HFFc6 (cell line): ENCODE results near the gene PLEKHG4. TPM values are rescaled to one million over a fixed set of nuclear protein-coding genes. Genes with fewer than 3 reads are reported as not detected.

Experiments used
- DNase-seq: peaks from one replicate; pipeline ENCODE4 v3.0.0-alpha.2; 2018
- H3K27ac Mint-ChIP-seq: 2 replicates; pipeline ENCODE4 v1.8.0; 2020; ENCODE audit warnings: mild to moderate bottlenecking, mixed read lengths
- H3K27me3 Mint-ChIP-seq: 2 replicates; pipeline ENCODE4 v1.8.0; 2021; ENCODE audit warnings: mild to moderate bottlenecking, moderate library complexity, mixed read lengths; ENCODE audit not compliant: insufficient read depth
- H3K36me3 Mint-ChIP-seq: 2 replicates; pipeline ENCODE4 v1.8.0; 2021; ENCODE audit warnings: low read depth, mixed read lengths
- H3K4me1 Mint-ChIP-seq: 2 replicates; pipeline ENCODE4 v1.8.0; 2020; ENCODE audit warnings: low read depth, mixed read lengths
- H3K4me3 Mint-ChIP-seq: 2 replicates; pipeline ENCODE4 v1.8.0; 2020; ENCODE audit warnings: mild to moderate bottlenecking, moderate library complexity, mixed read lengths
- H3K9me3 Mint-ChIP-seq: 2 replicates; pipeline ENCODE4 v1.8.0; 2020; ENCODE audit warnings: mild to moderate bottlenecking, mixed read lengths
- CTCF ChIP-seq: fragments of 200-600 bp; sonication (generic); IDR thresholded peaks from 2 replicates; pipeline ENCODE4 v1.5.0; 2021; ENCODE audit warnings: antibody characterized with exemption, mild to moderate bottlenecking
- total RNA-seq, 6 experiments: library from RNA; stranded (reverse); fragmentation: NEBNext Ultra II Directional; extraction: Animal tissue kit (Norgen Biotek cat#: 25700); gene quantifications; 2 replicates in 1 of 6; 3 replicates in 5 of 6; pipeline ENCODE4 v1.2.3, GENCODE V29; 2021

Gene PLEKHG4
- total RNA-seq, 6 experiments from 2014 or later: 8.6 to 14.1 (median 13.0) TPM

DNA sequence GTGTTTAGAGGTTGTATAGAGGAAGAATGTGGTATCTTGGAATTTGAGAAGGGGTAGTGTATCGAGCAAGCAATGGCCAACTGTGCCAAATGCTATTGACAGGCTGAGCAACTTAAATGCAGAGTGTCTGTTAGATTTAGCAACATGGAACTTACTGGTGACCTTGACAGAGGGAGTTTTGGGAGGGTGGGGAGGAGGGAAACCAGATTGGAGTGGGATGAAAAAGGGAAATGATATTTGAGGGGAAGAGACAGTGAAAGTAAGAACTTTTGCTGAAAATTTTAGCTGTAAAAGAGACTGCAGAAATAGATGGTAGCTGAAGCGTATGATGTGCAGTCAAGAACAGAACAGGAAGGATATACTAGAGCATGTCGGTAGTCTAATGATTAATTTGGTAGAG lies 48.4 kb downstream of the PLEKHG4 start:
- H3K4me1 Mint-ChIP-seq: peaks cover 13% of the 10 kb centered on the region
- no peak for DNase-seq
- no peak for TF ChIP-seq CTCF
- no peak overlapping the region for H3K27ac Mint-ChIP-seq
- peaks cover 12% of the 10 kb centered on the region for H3K27me3 Mint-ChIP-seq
- no peaks in the 10 kb centered on the region for H3K9me3 Mint-ChIP-seq
- no peaks in the 10 kb centered on the region for H3K36me3 Mint-ChIP-seq
- no peak overlapping the region for H3K4me3 Mint-ChIP-seq

GRCh38 chr16:67329901-67330300 lies 50.6 kb downstream of the PLEKHG4 start:
- H3K9me3 Mint-ChIP-seq: peaks cover 7% of the 10 kb centered on the region; the same call in 1 of the 2 replicates
- peaks cover 13% of the 10 kb centered on the region for H3K4me1 Mint-ChIP-seq
- H3K4me3 Mint-ChIP-seq: no peak overlapping the region
- no peaks in the 10 kb centered on the region for H3K36me3 Mint-ChIP-seq
- peaks cover 5% of the 10 kb centered on the region for H3K27me3 Mint-ChIP-seq
- no peak for TF ChIP-seq CTCF
- no peak overlapping the region for H3K27ac Mint-ChIP-seq
- no peak for DNase-seq

DNA sequence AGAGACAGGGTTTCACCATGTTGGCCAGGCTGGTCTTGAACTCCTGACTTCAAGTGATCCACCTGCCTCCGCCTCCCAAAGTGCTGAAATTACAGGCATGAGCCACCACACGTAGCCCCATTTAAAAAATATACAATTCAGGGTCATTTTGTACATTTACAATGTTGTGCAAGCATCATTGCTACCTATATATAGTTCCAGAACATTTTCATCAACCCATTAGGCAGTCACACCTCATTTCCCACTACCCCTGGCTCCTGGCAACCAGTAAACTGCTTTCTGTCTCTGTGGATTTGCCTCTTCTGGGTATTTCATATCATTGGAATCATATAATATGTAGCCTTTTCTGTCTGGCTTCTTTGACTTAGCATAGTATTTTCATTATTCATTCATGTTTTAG lies 54.0 kb downstream of the PLEKHG4 start:
- H3K27ac Mint-ChIP-seq: no peak overlapping the region
- peaks cover 8% of the 10 kb centered on the region; the same call in 1 of the 2 replicates for H3K9me3 Mint-ChIP-seq
- H3K4me3 Mint-ChIP-seq: no peak overlapping the region
- H3K4me1 Mint-ChIP-seq: peaks cover 7% of the 10 kb centered on the region
- no peak for TF ChIP-seq CTCF
- DNase-seq: no peak
- no peaks in the 10 kb centered on the region for H3K36me3 Mint-ChIP-seq
- peaks cover 2% of the 10 kb centered on the region; the same call in 1 of the 2 replicates for H3K27me3 Mint-ChIP-seq

- TF ChIP-seq CTCF: no peak
- H3K27ac Mint-ChIP-seq: no peak overlapping the region
- no peaks in the 10 kb centered on the region for H3K4me1 Mint-ChIP-seq
- H3K36me3 Mint-ChIP-seq: no peaks in the 10 kb centered on the region
- H3K27me3 Mint-ChIP-seq: peaks cover 3% of the 10 kb centered on the region; the same call in 1 of the 2 replicates
- H3K9me3 Mint-ChIP-seq: peaks cover 8% of the 10 kb centered on the region; the same call in 1 of the 2 replicates
- DNase-seq: no peak
- no peak overlapping the region for H3K4me3 Mint-ChIP-seq
Observed at GRCh38 chr16:67336116-67336515, 56.8 kb downstream of the PLEKHG4 start.

DNA sequence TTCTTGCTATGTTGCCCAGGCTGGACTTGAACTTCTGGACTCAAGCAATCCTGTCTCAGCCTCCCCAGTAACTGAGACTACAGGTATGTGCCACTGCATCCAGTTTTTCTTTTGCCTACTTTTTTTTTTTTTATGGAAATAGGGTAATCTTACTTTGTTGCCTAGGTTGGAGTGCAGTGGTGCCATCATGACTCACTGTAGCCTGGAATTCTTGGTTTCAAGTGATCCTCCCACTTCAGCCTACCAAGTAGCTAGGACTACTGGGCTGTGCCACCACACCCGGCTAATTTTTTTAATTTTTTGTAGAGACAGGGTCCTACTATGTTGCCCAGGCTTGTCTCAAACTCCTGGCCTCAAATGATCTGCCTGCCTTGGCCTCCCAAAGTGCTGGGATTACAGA lies 57.3 kb downstream of the PLEKHG4 start:
- DNase-seq: no peak
- H3K9me3 Mint-ChIP-seq: peaks cover 8% of the 10 kb centered on the region; the same call in 1 of the 2 replicates

More for the DNA sequence above, 57.3 kb downstream of the PLEKHG4 start:
- Mint-ChIP-seq H3K27me3 (peaks cover 3% of the 10 kb centered on the region; the same call in 1 of the 2 replicates), H3K4me1 (no peaks in the 10 kb centered on the region), H3K4me3 (no peak overlapping the region), H3K27ac (no peak overlapping the region), H3K36me3 (no peaks in the 10 kb centered on the region)
- TF ChIP-seq CTCF: no peak

Other genes starting within 250 kb of the PLEKHG4 start
- gene PHAF1, start 169.6 kb upstream of the PLEKHG4 start, total RNA-seq: 10 to 100 TPM in 5 of 6 experiments, 1 to 10 TPM in 1; 10.0 to 13.8 (median 11.8) TPM
- gene B3GNT9, start 128.5 kb upstream of the PLEKHG4 start, total RNA-seq: 10 to 100 TPM; 45.7 to 55.1 (median 50.1) TPM
- 10 to 100 TPM; 12.8 to 16.8 (median 15.8) TPM for gene TRADD, start 119.6 kb upstream of the PLEKHG4 start, total RNA-seq
- 10 to 100 TPM in 1 of 6 experiments, 1 to 10 TPM in 5; 7.2 to 10.8 (median 7.8) TPM for gene FBXL8, start 119.6 kb upstream of the PLEKHG4 start, total RNA-seq
- gene HSF4, start 114.8 kb upstream of the PLEKHG4 start, total RNA-seq: 1 to 10 TPM; 3.3 to 5.5 (median 4.6) TPM
- gene NOL3, start 109.0 kb upstream of the PLEKHG4 start, total RNA-seq: 10 to 100 TPM; 16.1 to 20.1 (median 17.7) TPM
- gene MATCAP1, start 95.6 kb upstream of the PLEKHG4 start, total RNA-seq: 10 to 100 TPM in 5 of 6 experiments, 1 to 10 TPM in 1; 9.6 to 13.8 (median 11.6) TPM
- under 1 TPM in 1 of 6 experiments, not detected in 5; 0.18 TPM for gene EXOC3L1, start 89.4 kb upstream of the PLEKHG4 start, total RNA-seq
- gene E2F4, start 87.4 kb upstream of the PLEKHG4 start, total RNA-seq: 10 to 100 TPM; 52.9 to 64.7 (median 61.0) TPM
- gene ELMO3, start 80.4 kb upstream of the PLEKHG4 start, total RNA-seq: 1 to 10 TPM in 3 of 6 experiments, under 1 TPM in 3; 0.79 to 1.3 (median 1.1) TPM
- gene TMEM208, start 52.4 kb upstream of the PLEKHG4 start, total RNA-seq: 10 to 100 TPM; 50.9 to 67.8 (median 58.4) TPM
- gene FHOD1, start 32.1 kb upstream of the PLEKHG4 start, total RNA-seq: 10 to 100 TPM; 46.3 to 55.9 (median 51.1) TPM
- gene SLC9A5, start 30.6 kb upstream of the PLEKHG4 start, total RNA-seq: 1 to 10 TPM; 3.3 to 4.2 (median 3.7) TPM
- gene KCTD19, start 47.2 kb downstream of the PLEKHG4 start, total RNA-seq: not detected
- gene LRRC36, start 47.3 kb downstream of the PLEKHG4 start, total RNA-seq: not detected
- under 1 TPM in 2 of 6 experiments, not detected in 4; 0.21 to 0.28 TPM for gene TPPP3, start 114.0 kb downstream of the PLEKHG4 start, total RNA-seq
- 1 to 10 TPM; 2.1 to 5.4 (median 2.8) TPM for gene ZDHHC1, start 136.9 kb downstream of the PLEKHG4 start, total RNA-seq
- gene HSD11B2, start 151.6 kb downstream of the PLEKHG4 start, total RNA-seq: not detected
- 100 to 1,000 TPM; 102 to 130 (median 118) TPM for gene ATP6V0D1, start 201.6 kb downstream of the PLEKHG4 start, total RNA-seq
- not detected for gene AGRP, start 204.0 kb downstream of the PLEKHG4 start, total RNA-seq
- gene RIPOR1, start 249.3 kb downstream of the PLEKHG4 start, total RNA-seq: 100 to 1,000 TPM in 1 of 6 experiments, 10 to 100 TPM in 5; 72.2 to 101 (median 82.9) TPM